K562 (cell line): Measurements from ENCODE around the gene C11orf52.

Experiments used
- FOXM1 ChIP-seq, 2 experiments: fragments of 450-650 bp in 1 of 2; sonication (generic) in 1 of 2; formaldehyde crosslinking in 1 of 2; IDR thresholded peaks; 2 replicates each; pipeline versions ENCODE4 v1.6.1 to v1.9.0; 2017 to 2022; ENCODE audit warnings: low read depth in 2 of 2, mild to moderate bottlenecking in 2 of 2, missing genetic modification reagents in 1 of 2, moderate library complexity in 1 of 2
- ILK ChIP-seq: fragments of 450-650 bp; IDR thresholded peaks from 2 replicates; pipeline ENCODE4 v1.6.1; 2016; ENCODE audit warnings: missing genetic modification characterization, low read depth, mild to moderate bottlenecking, missing compliant biosample characterization, moderate library complexity, borderline replicate concordance
- TAF1 ChIP-seq: IDR thresholded peaks from 2 replicates; pipeline ENCODE4 v1.6.1; 2011; ENCODE audit warnings: mild to moderate bottlenecking, low read length, moderate library complexity; ENCODE audit not compliant: insufficient read depth, control insufficient read depth, severe bottlenecking; ENCODE audit errors: extremely low read depth
- TF ChIP-seq, protein P1 (sequence below), 2 experiments: fragments of 450-650 bp; IDR thresholded peaks; 2 replicates each; pipeline ENCODE4 v1.6.1; 2016; ENCODE audit warnings: mild to moderate bottlenecking in 2 of 2, borderline replicate concordance in 1 of 2, low read depth in 1 of 2, moderate library complexity in 1 of 2

DNA sequence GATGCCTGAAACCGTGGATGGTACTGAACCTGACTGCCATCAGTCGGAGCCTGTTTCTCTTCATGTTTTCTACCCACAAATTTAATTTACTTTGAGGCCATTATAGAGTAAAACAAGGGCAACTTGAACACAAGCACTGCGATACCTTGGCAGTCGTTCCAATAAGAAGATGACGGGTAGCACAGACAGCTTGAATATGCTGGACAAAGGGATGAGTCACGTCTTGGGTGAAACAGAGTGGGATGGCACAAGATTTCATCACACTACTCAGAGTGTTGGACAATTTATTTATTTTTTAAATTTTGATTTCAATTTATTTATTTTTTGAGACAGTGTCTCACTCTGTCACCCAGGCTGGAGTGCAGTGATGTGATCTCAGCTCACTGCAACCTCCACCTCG, 24.1 kb downstream of the C11orf52 start:
- TF ChIP-seq TAF1 (no peak), FOXM1 (IDR thresholded peaks at IDR 0.05; ENCODE audit: low read depth) (no peak), FOXM1 (CRISPR knock-in tag; IDR thresholded peaks at IDR 0.05; ENCODE audit: low read depth) (no peak), ILK (tag) (no peak)
- TF ChIP-seq, protein P1, sequence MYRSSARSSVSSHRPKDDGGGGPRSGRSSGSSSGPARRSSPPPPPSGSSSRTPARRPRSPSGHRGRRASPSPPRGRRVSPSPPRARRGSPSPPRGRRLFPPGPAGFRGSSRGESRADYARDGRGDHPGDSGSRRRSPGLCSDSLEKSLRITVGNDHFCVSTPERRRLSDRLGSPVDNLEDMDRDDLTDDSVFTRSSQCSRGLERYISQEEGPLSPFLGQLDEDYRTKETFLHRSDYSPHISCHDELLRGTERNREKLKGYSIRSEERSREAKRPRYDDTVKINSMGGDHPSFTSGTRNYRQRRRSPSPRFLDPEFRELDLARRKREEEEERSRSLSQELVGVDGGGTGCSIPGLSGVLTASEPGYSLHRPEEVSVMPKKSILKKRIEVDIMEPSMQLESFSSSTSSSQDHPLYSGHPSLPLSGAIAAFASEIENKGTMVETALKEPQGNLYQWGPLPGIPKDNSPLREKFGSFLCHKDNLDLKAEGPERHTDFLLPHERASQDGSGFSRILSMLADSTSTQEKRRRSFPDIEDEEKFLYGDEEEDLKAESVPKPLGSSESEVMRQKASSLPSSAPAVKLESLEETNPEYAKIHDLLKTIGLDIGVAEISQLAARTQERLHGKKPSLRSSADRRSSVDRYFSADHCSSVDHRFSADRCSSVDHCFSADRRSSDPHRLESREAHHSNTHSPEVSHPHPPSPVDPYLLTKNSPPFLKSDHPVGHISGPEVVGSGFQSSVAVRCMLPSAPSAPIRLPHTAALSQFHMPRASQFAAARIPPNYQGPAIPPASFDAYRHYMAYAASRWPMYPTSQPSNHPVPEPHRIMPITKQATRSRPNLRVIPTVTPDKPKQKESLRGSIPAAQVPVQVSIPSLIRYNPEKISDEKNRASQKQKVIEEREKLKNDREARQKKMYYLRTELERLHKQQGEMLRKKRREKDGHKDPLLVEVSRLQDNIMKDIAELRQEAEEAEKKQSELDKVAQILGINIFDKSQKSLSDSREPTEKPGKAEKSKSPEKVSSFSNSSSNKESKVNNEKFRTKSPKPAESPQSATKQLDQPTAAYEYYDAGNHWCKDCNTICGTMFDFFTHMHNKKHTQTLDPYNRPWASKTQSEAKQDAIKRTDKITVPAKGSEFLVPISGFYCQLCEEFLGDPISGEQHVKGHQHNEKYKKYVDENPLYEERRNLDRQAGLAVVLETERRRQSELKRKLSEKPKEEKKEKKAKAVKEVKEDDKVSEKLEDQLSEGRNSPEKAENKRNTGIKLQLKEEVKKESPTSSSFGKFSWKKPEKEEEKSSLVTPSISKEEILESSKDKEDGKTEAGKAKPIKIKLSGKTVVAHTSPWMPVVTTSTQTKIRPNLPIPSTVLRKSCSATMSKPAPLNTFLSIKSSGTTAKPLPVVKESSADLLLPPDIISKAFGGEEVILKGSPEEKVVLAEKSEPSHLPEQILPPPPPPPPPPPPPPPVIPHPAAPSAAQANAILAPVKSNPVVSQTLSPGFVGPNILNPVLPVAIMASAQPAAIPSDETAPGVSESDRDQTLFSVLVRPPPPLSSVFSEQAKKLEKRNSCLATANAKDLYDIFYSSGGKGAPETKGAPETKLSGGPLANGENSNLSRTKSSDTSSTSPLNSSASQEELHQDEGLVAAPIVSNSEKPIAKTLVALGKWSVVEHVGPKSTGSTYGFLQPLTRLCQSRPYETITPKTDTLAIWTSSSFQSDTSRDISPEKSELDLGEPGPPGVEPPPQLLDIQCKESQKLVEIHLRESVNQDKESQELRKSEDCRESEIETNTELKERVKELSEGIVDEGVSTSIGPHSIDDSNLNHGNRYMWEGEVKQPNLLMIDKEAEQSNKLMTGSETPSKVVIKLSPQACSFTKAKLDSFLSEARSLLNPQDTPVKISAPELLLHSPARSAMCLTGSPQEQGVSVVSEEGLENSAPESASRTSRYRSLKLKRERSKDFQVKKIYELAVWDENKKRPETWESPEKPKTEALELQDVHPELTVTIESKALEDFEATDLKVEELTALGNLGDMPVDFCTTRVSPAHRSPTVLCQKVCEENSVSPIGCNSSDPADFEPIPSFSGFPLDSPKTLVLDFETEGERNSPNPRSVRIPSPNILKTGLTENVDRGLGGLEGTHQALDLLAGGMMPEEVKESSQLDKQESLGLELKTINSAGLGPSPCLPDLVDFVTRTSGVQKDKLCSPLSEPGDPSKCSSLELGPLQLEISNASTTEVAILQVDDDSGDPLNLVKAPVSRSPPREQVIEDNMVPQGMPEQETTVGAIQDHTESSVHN (IDR thresholded peaks at IDR 0.05; ENCODE audit: borderline replicate concordance in 1 of 2, low read depth in 1 of 2), result no peak
